ENCODE data around the gene MAP3K20. TPM values are rescaled to one million over a fixed set of nuclear protein-coding genes. Genes with fewer than 3 reads are reported as not detected.

The MAP3K20 gene
- total RNA-seq, 4 donors from 2014 or later: 24.7 to 40.2 (median 33.8) TPM

GRCh38 chr2:173064151-173064805, 11.4 kb upstream of the MAP3K20 start:
- no peak for DNase-seq
- H3K4me1 ChIP-seq: no peaks in the 10 kb centered on the region
- in situ Hi-C loops (cut with MboI; ENCODE audit: low pct_ligation_motif_present in 1 of 4, low pct_unique_long_range_greater_than_20kb in 1 of 4, low sequenced_read_pairs in 3 of 4) (no loop called here), intact Hi-C loops (cut with DNase I; ENCODE audit: low total_unique reads) (no loop called here)
- no peak for TF ChIP-seq POLR2A (IDR thresholded peaks at IDR 0.05)
- no peak for TF ChIP-seq EP300 (IDR thresholded peaks at IDR 0.05; ENCODE audit: low read depth)
- no peak for TF ChIP-seq CTCF (IDR thresholded peaks at IDR 0.05)
- TF ChIP-seq POLR2AphosphoS5 (IDR thresholded peaks at IDR 0.05): no peak
- H3K9me3 ChIP-seq: no peaks in the 10 kb centered on the region
- H3K27ac ChIP-seq: no peak overlapping the region
- H3K4me3 ChIP-seq: no peak overlapping the region
- H3K27me3 ChIP-seq: peaks cover 7% of the 10 kb centered on the region
- WGBS, 2 donors (ENCODE audit: low coverage in 1 of 2): 59 to 95% methylated on average over 2 to 4 of the region's 4 CpGs
- no peaks in the 10 kb centered on the region for H3K36me3 ChIP-seq

GRCh38 chr2:173066887-173067676, 8.6 kb upstream of the MAP3K20 start:
- peaks cover 10% of the 10 kb centered on the region for H3K27me3 ChIP-seq
- TF ChIP-seq EP300 (IDR thresholded peaks at IDR 0.05; ENCODE audit: low read depth) (no peak), CTCF (IDR thresholded peaks at IDR 0.05) (no peak), POLR2A (IDR thresholded peaks at IDR 0.05) (no peak), POLR2AphosphoS5 (IDR thresholded peaks at IDR 0.05) (no peak)
- intact Hi-C loops (cut with DNase I; ENCODE audit: low total_unique reads): no loop called here

GRCh38 chr2:173075056-173075780, 428 bp upstream of the MAP3K20 start:
- Histone ChIP-seq H3K4me3 (peak overlapping the region; percentile 61 to 87 (median 72)), H3K4me1 (peaks cover 0 to 26% (median 14%) of the 10 kb centered on the region in 4 donors), H3K36me3 (no peaks in the 10 kb centered on the region), H3K27me3 (peaks cover 3% of the 10 kb centered on the region), H3K9me3 (no peaks in the 10 kb centered on the region), H3K27ac (peak overlapping the region; percentile 88 to 96 (median 92))
- no peak for DNase-seq
- in situ Hi-C loops (cut with MboI; ENCODE audit: low pct_ligation_motif_present in 1 of 4, low pct_unique_long_range_greater_than_20kb in 1 of 4, low sequenced_read_pairs in 3 of 4) (loop anchor here in 1 of 4 donors (25.0 kb wide), 1 partner anchor 112 kb away; no protein-coding TSS in a partner anchor), intact Hi-C loops (cut with DNase I; ENCODE audit: low total_unique reads) (loop anchor here (2.0 kb wide), 1 partner anchor 136 kb away; no protein-coding TSS in a partner anchor)
- no peak for TF ChIP-seq POLR2A (IDR thresholded peaks at IDR 0.05)
- TF ChIP-seq CTCF (IDR thresholded peaks at IDR 0.05): no peak
- TF ChIP-seq EP300 (IDR thresholded peaks at IDR 0.05; ENCODE audit: low read depth): no peak
- TF ChIP-seq POLR2AphosphoS5 (IDR thresholded peaks at IDR 0.05): no peak
- 9 to 37% methylated on average over 7 to 19 of the region's 25 CpGs for WGBS, 2 donors (ENCODE audit: low coverage in 1 of 2)

More at GRCh38 chr2:173066887-173067676, 8.6 kb upstream of the MAP3K20 start:
- in situ Hi-C loops (cut with MboI; ENCODE audit: low pct_ligation_motif_present in 1 of 4, low pct_unique_long_range_greater_than_20kb in 1 of 4, low sequenced_read_pairs in 3 of 4): no loop called here
- no peaks in the 10 kb centered on the region for H3K4me1 ChIP-seq
- no peaks in the 10 kb centered on the region for H3K36me3 ChIP-seq
- DNase-seq: no peak
- no peak overlapping the region for H3K4me3 ChIP-seq
- H3K9me3 ChIP-seq: no peaks in the 10 kb centered on the region
- H3K27ac ChIP-seq: no peak overlapping the region
- WGBS, 2 donors (ENCODE audit: low coverage in 1 of 2): 82 to 89% methylated on average over 6 of the region's 6 CpGs

Data from transverse colon (tissue), 4 donors.